ENCODE results near the gene IFNA5.

Gene IFNA5

DNA sequence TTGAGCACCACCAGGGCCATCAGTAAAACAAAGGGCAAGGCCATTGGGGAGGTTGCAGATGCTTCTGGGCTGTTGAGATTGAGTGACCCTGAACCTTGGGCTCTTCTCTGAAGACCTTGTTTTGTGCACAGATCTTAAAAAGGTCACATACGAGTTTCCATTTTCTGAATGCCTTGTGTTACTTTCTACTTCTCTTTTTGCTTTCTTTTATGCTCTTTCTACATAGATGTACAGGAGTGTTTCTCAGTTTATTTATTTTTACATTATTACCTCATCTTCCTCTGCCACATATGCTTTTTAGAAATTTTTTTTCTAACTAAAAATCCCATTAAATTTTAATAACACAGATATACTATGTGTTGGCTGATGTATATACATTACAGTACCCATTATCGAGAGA, at the start of gene IFNA5:
Gene IFNA5 (minus strand): TSS at position 101 of the 400 bp plus-strand sequence. CDS start 57 bp downstream, at position 44.
- DNase-seq, result no peak

DNA sequence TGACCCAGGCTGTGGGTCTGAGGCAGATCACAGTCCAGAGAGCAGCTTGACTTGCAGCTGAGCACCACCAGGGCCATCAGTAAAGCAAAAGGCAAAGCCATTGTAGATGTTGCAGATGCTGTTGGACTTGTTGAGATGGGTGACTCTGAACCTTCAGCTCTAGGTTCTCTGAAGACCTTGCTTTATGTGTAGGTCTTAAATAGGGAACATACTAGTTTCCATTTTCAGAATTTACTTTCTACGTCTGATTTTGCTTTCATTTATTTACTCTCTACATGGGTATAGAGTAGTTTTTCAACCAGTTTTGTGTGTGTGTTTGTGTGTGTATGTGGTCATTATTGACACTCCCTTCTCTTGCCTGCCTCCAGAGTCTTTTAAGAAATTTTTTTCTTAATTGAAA, 45.7 kb upstream of the IFNA5 start, which contains the start of gene IFNA6:
Gene IFNA6 (minus strand): TSS at position 101 of the 400 bp plus-strand sequence. CDS start 0 bp downstream, at position 101.
- no peak for DNase-seq

DNA sequence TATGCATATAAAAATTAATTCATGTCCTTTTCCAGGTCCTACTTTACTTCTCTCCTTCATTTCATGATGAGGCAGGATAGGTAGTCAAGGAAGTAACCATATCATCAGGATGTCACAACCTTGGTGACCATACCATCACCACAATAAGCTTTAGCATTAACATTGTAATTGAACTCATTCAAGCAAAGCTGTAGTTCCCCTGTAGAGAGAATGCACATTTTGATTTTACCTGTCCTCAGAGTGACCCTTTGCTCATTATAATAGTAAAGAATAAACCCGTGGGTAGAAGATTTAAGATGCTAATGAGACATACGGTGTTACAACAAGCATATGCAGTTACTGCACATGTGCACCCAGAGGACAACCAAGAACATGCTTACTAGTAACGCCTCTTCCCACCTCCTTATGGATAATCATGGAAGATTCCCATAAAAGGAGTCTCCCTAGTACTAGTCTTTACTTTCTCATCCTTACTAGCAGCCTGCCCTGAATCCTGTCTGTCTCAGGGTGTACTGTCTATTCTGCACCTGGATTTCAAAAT, 43.4 kb upstream of the IFNA5 start:
- DNase-seq, result no peak

DNA sequence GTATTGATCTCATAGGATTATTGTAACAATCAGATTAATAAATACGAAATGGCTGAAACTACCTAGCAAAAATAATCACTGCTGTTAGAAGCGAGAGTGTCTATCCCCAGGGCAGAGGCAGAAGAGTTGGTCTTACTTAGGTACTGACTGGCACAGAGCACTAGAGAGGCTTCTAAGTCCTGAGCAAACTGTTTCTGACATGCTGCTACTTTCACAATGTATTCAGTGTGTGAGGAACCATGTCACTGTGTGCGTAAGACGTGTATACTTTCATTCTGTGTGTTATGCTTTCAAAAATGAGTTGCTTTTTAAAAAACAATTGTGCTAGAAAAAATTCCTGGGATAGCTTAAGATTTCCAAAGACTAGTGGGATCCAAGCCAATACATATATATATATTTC, 35.6 kb upstream of the IFNA5 start:
- DNase-seq, result no peak

DNA sequence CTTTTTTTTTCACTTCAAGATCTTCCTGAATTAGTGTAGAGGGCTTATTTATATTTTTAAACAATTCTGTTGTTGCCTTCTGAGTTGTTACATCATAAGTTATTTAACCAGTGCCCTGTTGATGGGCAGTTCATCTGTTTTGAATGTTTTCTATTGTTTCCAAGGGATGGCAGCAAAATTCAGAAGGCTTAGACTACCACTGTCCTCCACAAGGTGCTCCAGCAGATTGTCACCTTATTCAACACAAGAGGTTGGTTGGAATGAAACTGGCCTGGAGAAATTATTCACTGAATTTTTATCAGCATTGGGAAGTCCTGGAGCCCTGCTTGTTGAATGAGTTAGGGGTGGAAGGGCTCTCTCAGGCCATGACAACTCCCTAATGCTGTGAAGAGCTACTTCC, 31.3 kb upstream of the IFNA5 start:
- no peak for DNase-seq

DNA sequence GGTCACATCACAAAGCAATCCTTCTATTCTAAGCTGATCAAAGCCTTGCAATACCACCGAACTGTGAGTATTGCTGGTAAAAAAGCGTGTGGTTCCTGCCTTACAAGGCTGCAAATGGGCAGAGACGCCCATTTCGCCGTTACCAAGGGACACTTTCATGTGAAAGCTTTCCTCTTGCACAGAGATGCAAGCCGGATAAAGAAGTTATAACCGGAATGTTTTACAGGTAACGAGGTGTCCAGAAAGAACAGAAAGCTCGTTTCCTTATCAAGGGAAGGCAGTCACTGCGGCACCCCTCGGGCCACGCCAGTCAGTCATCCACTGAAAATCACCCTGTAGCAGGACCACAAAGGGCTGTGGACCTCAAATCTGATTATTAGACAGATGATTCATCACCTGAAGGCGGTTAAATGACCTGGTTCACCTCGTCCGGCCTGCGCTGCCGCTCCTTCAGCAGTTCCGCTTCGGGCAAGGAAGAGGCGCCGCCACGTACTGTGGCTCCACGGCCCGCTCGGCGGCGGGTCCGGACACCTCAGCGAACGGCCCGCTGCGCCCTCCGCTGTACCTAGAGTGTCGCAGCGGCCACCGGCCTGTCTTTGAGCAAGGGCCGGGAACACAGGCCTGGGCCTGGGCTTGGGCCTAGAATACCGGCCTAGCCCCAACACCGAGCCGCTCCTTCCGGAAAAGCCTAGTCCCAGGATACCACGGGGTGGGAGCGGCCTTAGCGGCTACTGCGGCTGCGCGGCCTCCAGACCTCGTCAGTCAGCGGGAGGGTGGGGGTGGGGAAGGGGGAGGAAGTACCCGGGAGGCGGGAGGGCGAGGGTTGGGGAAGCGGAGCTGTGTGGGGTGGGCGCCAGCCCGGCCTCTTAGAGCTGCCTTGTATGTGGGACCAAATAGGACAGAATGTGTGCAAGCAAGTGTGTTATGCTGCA, 29.9 kb upstream of the IFNA5 start, which contains the start of gene KLHL9:
Gene KLHL9 (minus strand): TSS at position 704 of the 932 bp plus-strand sequence. CDS start 545 bp downstream, at position 159.
- DNase-seq, result peak; percentile 90

DNA sequence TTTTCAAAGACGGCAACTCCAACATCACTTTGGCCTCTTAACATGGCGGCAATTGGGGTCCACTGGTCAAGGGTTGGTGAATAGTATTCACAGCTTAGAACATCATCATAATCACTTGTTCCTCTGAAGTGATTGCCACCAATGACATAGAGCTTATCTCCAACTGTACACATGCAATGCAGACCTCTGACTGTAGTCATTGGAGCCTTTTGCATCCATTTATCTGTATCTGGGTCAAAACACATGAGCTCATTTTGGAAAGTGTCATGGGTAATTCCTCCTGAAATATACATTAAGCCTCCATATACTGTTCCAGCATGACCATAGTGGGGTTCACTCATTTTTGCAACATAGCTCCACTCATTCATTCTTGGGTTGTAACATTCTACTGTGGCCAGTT, 28.1 kb upstream of the IFNA5 start:
- no peak for DNase-seq

DNA sequence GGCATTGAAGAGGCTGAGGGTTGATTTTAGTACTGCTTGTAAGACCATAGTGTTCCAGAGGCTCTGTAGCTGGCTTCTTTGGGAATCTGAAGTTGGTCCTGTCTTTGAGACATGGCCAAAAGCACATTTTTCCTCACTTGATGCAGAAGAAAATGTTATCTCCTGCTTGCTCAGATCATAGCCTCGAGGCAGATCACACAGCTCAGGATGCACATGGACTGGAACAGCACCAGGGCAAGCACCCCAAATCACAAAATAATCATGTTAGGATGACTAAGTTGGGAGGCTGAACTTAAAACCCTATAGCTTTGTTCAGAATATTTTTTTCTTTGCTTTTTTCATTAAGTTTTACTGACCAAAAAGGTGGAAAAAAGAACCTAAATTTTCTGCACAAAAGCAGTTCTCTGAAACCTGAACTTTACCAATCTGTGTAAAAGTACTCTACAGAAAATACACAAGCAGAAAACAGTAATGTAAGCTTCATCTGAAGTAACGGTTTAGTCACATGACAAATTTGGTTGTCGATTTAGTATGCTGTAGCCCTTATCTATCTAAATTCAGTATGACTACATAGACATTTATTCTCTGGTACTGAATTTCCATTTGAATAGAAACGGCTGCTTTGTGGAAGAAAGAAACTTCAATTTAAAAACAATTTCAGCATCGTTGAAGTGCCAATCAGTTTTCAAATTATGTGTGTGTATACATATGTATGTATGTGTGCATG, 26.7 kb upstream of the IFNA5 start:
- DNase-seq, result no peak

DNA sequence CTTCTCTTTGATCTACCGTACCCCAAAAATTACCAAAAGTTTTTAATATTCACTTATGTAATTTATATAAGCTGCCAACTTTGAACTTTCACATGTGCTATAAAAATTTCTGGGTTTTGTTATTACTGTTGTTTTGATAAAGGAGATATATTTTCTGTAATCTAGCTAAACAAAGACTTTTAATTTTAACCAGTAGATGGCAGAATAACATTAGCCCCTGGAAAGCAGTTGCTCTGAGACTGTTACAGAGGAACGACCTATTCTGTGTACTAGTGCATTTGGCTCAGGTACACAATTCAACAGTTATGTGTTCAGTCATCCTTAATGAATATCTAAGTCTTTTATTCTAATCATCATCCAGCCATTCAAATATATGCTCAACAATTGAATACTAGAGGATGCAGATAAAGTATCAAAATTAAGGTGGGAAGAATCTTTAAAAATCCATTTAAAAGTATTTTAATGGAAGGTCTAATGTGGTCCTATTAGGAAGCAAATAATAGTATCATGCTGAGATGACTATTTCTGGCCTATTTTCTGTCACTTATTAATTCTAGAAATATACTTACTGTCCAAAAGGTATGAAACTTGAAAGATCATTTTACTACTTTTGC, 21.5 kb upstream of the IFNA5 start:
- DNase-seq, result no peak

DNA sequence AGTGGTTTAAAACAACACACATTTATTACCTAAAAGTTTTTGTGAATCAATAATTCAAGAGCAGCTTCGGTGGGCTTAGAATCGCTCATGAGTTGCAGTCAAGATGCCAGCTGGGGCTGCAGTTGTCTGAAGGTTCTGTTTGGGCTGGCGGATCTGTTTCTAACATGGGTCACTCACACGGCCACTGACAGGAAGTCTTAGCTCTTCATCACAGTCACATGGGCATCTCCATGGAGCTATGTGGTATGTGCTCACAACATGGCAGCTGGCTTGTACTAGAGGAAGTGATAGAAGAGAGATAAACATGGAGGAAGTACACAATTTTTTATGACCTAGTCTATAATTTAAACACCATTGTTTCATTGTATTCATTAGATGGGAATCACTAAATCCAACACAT, 18.9 kb upstream of the IFNA5 start:
- DNase-seq, result no peak

DNA sequence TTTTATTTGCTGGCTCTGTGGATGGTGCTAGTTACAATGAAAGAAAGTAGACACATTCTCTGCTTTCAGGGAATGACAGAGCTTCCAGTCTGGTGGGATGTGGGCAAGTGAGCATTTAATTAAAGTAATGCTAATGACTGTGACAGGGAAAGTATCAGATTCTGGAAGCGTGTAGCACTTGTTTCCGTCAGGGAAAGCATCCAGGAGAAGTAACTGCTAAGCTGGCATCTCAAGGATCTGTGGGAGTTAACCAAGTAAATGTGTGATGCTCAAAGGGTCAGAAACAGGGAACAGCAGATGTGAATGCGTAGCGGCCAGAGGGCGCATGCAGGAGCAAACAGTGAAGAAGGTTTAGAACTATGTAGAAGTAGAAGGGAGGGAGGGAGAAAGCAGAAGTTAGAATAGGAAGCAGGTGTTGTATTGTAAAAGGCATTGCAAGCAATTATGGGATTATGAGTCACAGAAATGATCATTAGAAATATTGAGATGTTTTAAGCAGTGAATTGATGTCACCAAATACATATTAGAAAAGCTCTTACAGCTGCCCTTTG, 17.9 kb upstream of the IFNA5 start:
- no peak for DNase-seq

DNA sequence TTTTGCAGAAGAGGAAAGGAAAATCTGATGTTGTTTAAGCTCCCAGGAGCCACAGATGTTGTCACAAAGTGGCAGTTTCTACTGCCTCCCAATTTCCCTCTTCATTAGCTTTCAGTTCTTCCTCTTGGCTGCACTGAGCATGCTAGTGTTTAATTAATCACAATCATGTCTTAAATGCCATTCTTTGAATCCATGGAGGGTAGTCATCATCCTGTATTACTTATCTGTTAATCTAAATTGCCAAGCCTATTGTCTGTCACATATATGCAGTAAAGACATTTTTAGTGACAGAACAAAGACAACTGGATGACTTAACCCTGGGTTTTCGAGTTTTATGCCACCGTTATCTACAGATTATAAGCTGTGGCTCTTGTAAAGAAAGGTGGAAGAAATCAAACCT, 15.4 kb upstream of the IFNA5 start:
- DNase-seq, result no peak

DNA sequence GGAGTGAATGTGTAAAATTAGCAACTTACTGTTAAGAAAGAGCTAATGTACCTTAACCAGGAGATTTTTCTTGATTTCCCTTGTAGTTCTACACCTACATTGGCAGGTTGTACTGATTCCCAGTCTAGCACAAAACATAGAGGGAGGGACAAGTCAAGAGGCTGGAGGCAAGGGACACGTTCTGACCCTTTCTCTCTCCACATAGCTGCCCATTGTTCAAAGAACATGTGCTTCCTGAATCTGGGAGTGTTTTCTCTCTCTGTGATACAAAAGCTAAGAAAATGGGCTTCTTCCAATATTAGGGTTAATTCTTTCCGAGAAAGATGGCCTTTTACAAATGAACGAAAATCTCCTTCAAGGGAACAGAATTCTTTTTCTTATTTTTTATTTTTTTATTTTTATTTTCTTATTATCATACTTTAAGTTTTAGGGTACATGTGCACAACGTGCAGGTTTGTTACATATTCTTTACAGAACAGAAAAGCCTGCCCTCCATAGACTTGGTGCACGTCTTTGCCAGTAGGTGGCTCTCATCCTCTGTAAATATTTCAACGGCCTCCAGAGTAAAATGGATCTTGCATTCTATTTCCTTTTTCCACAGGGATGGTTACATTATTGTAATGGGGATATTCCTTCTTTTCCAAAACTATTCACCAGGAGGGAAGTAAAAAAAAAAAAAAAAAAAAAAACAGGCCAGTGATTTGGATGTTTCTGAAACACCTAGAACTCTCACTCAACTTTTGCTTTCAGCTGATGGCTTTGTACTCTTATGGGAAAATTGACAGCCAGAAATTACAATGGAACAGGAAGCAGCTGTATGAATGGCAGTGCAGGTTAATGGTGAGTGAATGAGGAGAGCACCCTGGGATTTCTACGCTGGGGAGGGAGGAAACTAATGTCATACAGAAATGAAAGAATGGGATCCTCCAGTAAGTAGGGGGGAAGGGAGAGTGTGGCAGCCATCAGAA, 13.1 kb upstream of the IFNA5 start:
- no peak for DNase-seq

DNA sequence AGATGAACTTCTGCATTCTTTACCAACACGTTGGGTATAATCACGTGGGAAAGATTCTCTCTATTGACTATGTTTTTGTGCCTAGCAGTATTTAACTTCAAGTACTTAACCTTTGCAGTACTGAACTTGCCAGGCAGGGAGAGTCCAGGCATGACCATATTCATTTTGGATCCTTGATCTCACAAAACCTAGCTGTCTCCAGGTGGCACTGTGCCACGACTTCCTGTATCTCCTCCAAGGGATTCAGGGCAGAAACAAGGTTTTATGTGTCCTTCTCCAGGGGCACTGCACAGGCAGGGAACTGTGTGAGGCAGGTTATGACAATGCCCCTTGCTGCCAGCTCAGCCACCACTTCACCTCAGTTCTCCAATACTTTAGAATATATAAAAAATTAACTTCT, 11.7 kb upstream of the IFNA5 start:
- no peak for DNase-seq

DNA sequence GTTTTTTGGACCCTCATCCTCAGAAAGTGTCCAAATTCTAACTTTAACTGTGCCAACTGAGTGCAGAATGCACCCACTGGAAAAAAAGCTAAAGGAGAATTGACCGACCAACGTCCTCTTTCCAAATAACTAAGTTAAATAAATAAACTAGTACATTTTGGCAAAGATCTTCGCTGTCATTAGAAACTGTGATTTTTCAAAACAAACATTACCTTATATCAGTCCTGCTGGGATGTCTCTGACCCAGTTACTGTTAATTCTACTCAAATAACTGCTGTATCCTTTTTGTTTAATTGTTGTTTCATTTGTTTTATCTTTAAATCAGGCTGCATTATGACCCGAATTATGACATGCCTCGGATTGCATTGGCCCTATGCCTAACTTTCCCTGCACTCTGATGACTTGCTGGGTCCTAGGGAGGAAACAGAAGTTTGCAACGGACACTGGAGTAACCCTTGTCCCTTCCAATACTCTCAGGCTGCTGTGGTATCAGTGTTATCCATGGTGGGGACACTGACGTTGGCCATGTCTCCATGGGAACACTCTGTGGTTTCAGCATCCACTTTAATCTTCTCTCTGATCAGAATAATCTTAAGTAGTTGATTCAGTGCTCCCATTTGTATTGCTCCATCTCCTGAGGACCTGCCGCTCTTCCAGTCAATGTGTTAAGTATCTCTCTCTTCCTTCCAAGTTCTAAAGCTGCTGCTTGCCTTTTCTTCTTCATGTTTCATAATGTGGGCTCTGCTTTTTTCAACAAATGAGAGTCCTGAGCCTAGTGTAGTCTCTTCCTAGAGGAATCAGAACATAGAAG, 11.1 kb upstream of the IFNA5 start:
- no peak for DNase-seq

DNA sequence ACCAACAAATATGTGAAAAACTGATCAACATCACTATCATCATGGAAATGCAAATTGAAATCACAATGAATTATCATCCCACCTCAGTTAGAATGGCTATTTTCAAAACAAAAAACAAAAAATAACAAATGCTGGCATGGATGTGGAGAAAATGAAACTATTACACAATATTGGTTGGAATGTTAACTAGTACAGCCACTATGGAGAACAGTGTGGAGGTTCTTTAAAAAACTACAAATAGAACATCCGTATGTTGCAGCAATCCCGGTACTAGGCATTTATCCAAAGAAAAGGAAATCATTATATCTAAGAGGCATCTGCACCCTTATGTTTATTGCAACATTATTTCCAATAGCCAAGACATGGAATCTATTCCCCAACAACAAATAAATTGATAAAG, 9.0 kb upstream of the IFNA5 start:
- no peak for DNase-seq

DNA sequence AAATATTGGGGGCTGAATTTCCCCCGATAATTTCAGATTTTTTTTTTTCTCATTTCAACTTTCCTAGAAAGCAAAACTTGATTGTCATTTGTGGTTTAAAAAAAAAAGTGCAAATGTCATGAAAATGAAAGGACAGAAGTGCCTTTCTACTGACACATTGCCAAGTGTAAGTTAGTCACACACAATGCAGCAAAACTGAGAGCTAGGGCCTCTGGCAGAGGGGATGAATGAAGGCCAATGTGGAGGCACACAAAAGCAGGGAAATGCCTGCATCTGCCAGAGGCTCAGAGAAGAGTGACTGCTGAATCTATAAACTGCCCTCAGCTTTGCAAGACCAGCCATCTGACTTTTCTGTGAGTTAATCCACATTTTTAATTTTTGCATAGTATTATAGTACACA, 6.8 kb upstream of the IFNA5 start:
- no peak for DNase-seq

DNA sequence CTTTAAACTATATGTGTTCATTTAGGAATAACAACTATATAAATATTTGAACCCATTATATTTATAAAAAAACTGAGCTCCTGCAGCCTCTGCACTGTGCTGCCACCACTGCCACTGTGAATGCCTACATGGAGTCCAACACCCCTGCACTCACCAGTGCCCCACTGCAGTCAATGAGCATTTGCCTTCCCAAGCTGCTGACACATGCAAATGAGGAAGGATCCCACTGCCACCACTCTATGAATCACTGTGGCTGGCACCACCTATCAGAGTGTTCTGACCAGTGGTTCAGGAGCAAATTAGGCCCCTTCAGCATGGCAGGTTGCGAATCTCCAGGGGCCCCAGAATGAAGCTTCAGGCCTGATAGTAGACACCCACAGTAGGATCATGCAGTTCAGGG, 9.1 kb downstream of the IFNA5 start:
- no peak for DNase-seq

DNA sequence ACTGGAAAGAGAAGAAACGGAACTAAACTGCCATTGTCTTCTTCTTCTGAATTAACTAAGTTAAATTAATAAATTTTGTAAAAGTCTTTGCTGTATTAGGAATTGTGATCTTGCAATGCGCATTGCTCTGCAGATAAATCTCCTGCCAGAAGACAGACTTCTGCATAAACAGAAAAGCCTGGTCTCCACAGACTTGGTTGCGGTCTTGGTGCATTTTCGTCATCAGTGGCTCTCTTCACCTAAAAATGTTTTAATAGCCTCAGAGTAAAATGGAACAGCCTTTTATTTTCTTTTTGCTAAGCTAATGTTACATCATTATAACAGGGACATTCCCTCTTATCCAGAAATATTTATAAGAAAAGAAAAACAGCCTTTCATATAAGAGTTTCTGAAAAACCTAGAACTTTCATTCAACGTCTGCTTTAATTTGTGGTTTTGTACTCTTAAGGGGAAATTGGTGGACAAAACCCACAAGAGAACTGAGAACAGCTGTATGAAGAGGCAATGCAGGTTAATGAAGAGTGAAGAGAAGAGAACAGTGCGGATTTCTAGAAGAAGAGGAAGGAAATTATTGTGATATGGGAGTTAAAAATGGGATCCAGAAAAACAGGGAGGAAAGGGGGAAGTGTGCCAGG, 10.1 kb downstream of the IFNA5 start:
- no peak for DNase-seq

DNA sequence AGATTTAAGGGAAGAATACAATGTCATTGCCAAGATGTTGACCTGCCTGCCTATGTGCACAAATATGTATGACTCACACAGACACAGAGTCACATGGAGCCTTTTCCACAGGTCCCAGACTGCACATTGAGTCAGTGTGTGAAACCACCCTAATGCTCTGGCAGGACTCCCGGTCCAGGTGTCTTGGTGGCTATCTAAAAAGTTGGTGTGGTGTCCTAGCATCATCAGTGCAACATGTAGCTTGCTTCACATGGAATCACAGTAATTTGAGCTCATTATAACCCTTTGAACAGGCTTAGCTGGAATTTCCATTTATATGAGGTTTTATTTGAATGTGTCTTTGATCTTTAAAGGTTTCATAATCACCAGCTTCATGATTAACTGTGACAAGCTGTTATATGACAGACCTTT, 10.7 kb downstream of the IFNA5 start:
- DNase-seq, result no peak
